Iris pigment epithelial cell (primary cell): ENCODE results near the gene SEZ6L2.
A peak's percentile ranks its signal among the peaks of the same experiment; 100 is the strongest.
"Not testable (repeated sequence)": the region's sequence is repeated elsewhere in the genome, so short reads cannot be mapped to it uniquely, and the experiment has no call there.

Source experiments
- DNase-seq: peaks from one replicate; pipeline ENCODE4 v3.0.0-alpha.2; 2011; ENCODE audit warnings: low read depth

Gene SEZ6L2

GRCh38 chr16:29909851-29910250 lies 10.5 kb upstream of the SEZ6L2 start:
- DNase-seq = not testable (repeated sequence)

GRCh38 chr16:29909391-29909790 lies 10.0 kb upstream of the SEZ6L2 start:
- DNase-seq = peak; percentile 85

GRCh38 chr16:29908719-29909220 lies 9.4 kb upstream of the SEZ6L2 start:
- DNase-seq = no peak

GRCh38 chr16:29907973-29908372 lies 8.6 kb upstream of the SEZ6L2 start:
- DNase-seq = no peak

GRCh38 chr16:29906520-29907244 lies 7.3 kb upstream of the SEZ6L2 start:
- no peak for DNase-seq

GRCh38 chr16:29905668-29906067 lies 6.3 kb upstream of the SEZ6L2 start:
- no peak for DNase-seq

- DNase-seq = no peak
These were observed 5.6 kb upstream of the SEZ6L2 start for GRCh38 chr16:29904947-29905346.

GRCh38 chr16:29903590-29903989 lies 4.2 kb upstream of the SEZ6L2 start:
- DNase-seq = no peak

- no peak for DNase-seq
These were observed 2.2 kb upstream of the SEZ6L2 start for GRCh38 chr16:29901607-29901945.

- no peak for DNase-seq
These were observed 1.7 kb upstream of the SEZ6L2 start for GRCh38 chr16:29900888-29901606.

GRCh38 chr16:29900102-29900887 lies 945 bp upstream of the SEZ6L2 start, which contains the start of gene ASPHD1:
ASPHD1 (plus strand) TSS chr16:29900488; CDS start chr16:29900972, 484 bp downstream.
- DNase-seq = peak; percentile 78

- DNase-seq = no peak
These were observed 390 bp downstream of the SEZ6L2 start for GRCh38 chr16:29898804-29899515.

GRCh38 chr16:29898135-29898803 lies 1.1 kb downstream of the SEZ6L2 start:
- no peak for DNase-seq

GRCh38 chr16:29897333-29897732 lies 2.0 kb downstream of the SEZ6L2 start:
- no peak for DNase-seq

- no peak for DNase-seq
These were observed 2.5 kb downstream of the SEZ6L2 start for GRCh38 chr16:29896841-29897240.

GRCh38 chr16:29894352-29894751 lies 5.0 kb downstream of the SEZ6L2 start:
- DNase-seq = no peak

GRCh38 chr16:29893553-29893952 lies 5.8 kb downstream of the SEZ6L2 start:
- DNase-seq = no peak

GRCh38 chr16:29892458-29892813 lies 6.9 kb downstream of the SEZ6L2 start:
- no peak for DNase-seq

- no peak for DNase-seq
These were observed 7.6 kb downstream of the SEZ6L2 start for GRCh38 chr16:29891525-29892457.

GRCh38 chr16:29889372-29889771 lies 10.0 kb downstream of the SEZ6L2 start:
- not testable (repeated sequence) for DNase-seq
